DMS153 treated with DMSO at 0.1 percent for 48 hours (cell line): ENCODE data around the gene SRL.

Source experiments
- DNase-seq: peaks from one replicate; lab custom pipeline; 2025; ENCODE audit not compliant: unreplicated experiment; lab: John Stamatoyannopoulos, UW

Gene SRL

DNA sequence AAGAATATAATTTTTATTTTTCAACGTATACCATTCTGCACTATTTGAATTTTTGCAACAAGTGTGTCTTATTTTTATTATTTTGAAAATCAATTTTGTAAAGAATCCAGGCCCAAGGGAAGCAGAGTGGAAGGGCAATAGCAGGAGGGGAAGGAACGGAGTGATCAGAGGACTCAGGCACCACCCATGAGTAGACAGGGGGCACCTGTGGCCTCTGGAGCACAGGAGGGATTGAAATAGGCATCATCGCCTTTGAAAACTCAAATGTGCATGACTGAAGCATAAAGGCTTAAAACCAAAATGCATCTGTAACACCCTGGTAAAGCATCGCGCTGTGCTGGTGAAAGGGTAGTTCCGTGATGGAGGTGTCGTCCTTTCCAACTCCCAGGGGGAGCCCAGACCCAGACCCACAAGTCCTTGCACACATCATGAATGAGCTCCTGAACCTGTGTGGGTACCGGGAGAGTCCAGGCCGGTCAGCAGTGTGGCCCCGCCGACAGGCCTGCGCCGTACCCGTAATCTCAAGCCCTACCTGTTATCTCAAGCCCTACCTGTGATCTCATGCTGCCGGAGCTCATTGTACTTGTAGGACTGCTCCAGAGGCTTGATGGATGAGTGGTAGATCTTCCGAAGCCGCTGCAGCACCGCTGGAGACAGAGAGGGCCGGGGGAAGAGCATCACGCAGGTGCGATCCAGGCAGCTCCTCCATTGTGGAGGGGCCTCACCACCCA, 39.1 kb downstream of the SRL start:
- DNase-seq = no peak

DNA sequence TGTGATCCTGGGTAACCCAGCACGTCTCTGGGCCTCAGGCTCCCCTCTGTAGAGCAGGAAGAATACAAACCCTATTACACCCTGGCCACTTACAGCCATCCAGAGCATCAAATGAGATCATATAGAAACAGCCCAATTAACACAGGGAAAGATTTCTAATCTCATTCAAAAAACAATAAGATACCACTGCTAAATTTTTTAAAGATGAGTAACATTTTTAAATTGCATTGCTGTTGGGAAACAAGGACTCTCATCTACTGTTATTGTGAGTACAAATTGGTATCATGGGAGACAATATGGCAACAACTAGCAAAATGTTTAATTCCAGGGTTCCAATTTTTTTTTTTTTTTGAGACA, 41.1 kb downstream of the SRL start:
- no peak for DNase-seq

DNA sequence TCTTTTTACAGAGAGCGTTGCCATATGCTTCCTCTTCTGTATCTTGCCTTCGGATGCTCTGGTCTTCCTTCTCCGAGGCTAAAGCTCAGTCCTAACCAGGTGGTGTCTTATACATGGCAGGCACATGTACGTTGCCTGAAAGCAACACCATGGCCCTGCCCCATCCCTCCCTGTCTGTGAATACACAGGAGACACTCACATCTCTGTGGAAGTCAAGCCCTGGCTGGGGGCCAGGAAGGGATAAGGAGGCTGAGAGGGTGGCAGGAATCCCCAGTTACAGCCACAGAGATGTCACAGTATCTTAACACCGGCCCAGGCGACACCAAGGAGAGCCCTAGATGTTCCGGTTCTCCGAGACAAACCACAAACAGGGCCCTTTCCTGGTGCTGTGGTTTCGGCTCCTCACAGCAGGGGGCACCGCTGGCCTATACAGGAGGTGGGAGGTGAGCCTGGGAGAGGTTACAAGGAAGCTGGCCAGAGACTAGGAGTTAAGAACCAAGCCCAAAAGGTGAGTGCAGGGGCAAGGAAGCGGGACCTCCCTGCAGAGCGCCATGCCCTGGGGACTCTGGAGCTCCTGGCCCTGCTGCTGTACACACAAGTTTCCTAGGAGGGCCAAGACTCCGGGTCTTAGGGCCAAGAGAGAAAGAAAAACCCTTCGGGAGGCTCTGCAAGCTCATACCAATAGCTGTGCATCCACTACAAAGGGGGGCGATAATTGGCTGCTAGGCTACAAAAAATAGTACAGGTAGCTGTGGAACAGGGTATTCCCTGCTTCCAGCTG, 41.7 kb downstream of the SRL start:
- peak; percentile 31 for DNase-seq

DNA sequence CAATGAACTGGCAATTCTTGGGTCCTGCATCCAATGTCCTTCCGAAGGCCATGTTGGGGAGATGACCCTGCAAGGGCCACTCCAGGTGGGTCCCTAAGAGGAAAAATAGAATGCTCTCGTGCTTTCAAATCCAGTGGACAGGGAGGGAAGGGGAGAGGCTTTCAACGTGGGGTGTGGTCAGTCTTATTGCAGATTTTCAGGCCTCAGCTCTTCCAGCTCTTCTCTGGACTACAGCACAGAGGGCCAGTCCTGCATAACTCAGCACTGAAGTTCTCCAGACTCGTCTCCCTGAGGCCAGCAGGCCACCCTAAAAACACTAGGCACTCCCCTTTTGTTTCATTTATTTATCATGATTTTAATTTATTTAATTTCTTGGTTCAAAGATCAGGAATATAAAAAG, 43.1 kb downstream of the SRL start:
- DNase-seq = no peak

DNA sequence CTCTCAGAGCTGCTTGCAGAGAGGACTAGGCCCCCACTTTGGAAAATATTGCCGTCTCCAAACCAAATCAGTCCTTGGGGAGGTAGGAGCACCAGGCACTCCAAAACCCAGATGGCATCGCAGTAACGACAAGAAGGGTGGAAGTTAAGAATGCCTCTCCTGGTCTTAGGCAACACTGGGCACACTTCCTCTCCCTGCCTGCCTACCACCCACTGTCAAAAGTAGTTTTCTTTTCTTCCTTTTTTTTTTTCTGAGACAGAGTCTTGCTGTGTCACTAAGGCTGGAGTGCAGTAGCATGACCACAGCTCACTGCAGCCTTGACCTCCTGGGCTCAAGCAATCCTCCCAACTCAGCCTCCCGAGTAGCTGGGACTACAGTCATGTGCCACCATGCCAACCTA, 47.2 kb downstream of the SRL start:
- no peak for DNase-seq

DNA sequence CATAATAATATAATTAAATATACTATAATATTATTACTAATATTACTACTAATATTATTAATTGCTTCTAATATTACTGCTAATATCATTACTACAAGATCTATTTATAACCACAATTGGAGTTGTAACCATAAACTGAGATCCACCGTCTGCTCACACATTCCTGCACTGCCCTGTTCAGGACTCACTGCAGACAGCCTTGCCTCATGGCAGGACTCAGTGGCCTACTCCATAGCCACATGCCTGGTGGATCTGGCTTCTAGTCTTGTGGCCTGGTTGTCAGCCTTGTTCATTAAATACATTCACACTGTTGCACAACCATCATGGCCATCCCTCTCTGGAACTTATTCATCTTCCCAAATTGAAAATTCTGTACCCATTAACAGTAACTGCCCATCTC, 48.0 kb downstream of the SRL start:
- no peak for DNase-seq

DNA sequence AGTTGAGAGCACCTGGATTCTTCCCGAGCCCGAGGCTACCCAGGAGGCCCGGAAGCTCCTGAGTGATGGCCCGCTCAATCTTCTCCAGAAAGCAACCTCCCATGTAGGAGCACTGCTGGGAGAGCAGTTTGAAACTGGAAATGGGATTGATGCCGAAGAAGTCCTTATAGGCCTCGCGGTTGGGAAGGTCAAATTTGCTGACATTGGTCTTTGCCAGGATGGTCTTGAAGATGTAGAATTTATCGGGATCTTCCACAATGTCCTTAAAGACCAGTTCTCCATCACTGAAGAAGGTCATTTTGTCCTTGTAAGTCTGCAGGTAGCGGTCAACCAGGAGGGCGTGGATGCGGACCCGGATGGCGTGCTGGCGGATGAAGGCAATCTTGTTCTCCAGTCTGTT, 49.7 kb downstream of the SRL start:
- DNase-seq = no peak

DNA sequence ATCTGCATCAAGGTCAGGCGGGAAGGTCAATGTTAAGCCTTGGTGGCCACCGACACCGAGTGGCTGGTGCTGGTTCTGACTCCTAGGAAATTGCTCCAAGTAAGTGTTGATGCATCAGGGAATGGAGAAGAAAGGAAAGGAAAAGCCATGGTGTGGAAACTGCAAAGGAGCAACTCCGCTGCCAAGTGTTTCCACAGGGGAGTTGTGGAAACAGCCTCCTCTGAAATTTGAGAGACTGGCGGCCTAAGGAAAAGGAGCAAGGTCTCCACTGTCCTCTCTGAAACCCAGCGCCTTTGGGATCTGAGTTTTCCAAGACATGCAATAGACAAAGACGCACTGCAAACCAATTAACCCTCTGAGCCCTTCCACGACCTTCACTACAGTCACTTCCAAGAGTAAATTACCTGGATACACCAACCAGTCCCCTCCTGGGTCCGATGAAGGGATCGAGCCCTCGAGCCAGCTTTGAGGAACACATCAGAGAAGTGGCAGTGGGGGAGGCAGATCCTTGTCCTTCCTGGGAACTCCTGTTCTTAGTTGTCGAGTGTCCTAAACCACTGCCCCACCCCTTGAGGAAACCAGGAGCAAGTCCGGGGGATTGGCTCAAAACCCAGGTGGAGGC, 51.1 kb downstream of the SRL start:
- no peak for DNase-seq

DNA sequence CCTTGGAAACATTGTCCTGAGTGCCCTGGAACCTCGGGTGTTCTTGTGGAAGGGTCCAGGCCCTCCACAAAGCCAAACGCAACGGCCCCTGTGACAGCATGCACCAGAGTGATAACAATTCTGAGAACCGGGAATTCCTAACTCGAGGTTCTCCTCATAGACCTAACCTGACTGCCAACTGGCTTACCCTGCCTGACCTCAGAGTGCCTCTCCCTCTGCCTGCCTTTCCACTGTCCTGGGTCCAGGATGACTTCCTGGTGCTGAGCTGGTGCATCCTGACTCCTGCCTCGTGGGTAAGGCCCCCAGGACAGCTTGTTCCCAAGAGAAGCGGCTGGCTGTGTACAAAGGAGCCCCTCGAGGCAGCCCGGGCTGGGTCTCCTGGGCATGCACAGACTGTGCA, 51.8 kb downstream of the SRL start:
- DNase-seq = no peak

DNA sequence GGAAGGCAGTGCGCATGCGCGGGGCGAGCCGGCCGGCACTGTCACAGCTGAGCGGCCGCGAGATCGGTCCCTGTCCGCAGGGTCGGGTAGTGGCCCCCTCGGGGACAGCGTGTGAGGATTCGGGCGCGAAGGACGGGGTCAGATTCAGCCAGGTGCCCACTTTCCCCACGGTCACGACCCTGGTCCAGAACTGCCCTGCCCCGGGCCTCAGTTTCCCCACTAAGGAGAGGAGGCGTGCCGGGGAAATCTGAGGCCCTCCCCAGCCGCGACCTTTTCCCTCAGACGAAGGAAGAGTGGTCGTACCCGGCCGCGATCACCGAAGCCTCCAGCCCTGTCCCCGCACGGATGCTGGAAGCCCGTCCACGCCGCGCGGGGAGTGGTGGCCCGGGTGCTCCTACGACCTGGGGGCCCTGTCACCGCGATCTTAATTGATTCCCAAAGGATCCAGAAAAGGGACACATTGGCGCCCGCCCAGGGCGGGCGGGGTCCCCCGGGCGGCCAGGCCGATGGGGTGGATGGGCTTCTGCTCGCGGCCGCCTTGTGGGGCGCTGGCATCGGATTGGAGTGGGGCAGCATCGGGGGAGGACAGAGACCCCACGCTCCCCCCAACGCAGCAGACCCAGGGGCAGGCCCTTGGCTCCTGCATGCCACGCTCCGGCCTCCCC, 57.7 kb downstream of the SRL start:
- no peak for DNase-seq

DNA sequence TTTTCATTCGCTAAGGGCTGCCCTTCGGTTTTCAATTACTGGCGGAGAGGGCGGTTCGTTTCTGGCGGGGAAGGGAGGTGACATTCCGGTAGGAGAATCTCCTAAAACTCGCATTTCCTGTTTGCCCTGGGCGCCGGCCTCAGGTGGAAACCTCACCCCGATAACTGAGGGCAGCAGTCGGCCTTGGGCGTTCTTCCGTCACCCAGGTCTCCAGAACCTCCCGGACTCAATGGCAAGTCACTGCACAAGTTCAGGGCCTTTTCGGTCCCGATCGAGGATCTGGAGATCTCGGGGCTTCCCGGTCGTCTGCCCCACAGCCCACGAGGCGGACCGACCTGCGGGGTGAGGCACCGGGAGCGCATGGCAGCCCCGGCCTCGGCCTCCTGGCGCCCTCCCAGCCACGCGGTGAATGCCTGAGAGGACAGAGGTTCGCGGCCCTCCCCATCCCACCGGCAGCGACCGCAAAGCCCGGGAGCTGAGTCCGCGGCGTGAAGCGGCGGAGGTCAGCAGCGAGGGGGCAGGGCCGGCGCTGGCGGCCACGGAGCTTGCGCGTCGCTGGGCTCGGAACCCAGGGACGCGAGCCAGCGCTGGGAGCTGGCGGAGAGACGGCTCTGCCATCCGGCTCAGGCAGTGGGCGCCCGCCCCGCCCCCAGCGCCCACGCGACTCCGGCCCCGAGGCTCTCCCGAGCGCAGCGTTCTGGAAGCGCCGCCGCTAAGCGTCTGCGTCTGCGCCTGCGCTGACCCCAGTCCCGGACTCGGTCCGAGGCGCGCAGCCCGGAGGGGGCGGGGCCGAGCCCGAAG, 58.4 kb downstream of the SRL start:
- DNase-seq = peak; percentile 88

DNA sequence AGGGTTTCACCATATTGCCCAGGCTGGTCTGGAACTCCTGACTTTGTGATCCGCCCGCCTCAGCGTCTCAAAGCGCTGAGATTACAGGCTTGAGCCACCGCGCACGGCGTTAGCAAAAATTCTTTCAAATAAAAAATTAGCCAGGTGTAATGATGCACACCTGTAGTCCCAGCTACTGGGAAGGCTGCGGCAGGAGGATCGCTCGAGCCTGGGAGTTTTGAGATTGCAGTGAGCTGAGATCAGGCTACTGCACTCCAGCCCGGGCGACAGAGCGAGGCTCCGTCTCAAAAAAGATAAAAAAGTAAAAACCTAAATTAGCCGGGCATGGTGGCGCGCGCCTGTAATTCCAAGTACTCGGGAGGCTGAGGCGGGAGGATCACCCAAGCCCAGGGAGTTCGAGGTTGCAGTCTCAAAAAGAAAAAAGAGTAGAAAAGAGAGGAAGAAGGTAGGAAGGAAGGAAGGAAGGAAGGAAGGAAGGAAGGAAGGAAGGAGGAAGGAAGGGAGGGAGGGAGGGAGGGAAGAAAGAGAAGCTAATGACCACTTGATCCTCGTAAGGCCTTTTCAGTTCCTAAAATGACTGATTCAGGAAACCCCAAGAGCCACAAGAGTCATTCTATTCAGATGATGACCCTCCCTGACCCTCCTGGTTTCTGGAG, 59.2 kb downstream of the SRL start:
- no peak for DNase-seq

DNA sequence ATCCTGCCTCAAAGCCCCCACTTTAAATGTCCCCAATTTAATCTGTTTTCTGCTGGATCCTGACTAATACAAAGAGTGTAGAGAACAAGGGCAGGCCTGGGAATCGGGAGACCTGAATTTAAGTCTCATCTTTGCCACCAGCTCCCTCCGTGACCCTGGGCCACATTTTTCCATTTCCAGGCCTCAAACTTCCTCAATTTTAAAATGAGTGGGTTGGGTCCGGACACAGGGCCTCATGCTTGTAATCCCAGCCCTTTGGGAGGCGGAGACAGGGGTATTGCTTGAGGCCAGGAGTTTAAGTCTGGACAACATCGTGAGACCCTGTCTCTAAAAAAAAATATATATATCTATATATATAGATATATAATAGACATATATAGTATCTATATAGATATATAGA, 61.4 kb downstream of the SRL start:
- no peak for DNase-seq

DNA sequence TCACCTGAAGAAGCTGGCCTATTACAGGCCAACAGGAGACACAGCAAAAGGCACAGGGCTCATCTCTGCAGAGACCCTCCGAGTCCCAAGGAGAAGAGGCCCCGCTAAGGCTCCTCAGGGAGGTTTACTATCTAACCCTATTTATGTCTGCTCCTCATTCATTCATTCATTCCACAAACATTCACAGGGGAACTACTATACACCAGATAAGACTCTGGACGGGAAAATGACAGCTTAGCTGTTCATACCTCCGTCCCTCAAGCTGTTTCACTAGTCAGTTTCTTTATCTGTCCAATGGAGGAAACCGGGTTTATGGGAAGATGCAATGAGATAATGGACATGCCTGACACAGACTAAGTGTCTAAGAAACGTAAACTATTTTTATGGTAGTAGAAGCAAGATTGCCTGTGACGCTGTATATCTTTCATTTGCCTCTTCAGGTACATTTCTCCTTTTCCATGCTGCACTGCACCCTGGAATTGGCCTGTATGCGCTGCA, 62.1 kb downstream of the SRL start:
- DNase-seq = no peak

DNA sequence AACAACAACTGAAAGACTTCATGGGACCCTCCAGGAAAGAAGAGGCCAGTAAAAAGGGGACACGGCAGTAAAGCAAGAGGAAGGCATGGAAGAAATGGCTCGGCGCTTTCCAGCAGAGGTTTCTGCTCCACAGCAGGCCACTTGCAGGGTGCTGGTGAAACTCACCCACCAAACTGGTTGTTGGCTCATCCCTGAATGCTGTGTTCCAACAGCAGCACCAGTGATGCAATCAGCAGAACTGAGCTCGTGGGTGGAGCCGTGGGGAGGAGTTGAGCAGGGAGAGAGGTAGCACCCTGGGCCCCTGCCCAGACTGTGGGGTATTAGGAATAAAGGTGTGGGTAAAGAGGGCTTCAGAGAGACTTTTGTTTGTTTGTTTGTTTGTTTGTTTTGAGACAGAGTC, 62.9 kb downstream of the SRL start:
- no peak for DNase-seq

DNA sequence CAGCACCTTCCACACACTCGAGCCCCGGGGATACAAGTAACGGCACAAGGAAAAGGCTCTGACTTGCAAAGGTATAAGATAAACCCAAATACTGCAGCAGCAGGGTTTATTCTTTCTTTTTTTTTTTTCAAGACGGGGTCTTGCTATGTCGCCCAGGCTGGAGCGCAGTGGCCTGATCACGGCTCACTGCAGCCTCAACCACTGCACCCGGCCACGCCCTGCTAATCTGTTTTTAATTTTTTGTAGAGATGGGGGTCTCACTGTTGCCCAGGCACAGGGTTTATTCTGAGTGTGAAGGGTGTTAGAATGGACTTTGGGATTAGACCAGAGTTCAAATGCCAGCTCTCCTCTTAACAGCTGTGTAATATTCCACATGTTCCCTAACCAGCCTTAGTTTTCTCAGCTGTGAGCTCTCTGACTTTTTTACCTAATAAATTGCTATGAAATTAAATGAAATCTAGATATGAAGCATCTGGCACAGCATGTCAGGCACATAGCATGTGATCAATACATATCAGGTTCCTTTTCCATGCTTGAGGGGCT, 63.3 kb downstream of the SRL start:
- no peak for DNase-seq

DNA sequence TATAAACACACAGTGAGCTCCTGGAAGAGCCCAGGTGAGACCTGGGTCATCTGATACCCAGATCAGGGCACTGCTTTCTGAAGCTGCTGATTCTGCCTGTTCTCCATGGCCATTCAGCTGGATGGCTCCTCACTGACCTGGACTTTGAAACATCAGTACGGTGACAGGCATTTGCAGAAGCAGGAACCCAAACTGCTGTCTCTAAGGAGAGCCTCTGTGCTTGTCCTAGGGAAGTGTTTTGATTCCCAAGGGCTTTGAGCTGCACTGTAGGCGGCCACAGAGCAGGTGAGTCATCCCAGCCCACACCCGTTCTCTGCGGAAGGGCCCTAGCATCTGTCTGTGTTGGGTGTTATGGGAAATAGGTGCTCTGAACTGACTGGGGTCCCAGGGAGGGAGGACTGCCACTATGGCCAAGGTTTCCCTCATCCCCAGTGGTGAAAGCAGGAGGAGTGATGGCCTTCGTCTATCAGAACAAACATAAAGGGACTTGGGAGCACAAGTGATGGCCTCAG, 64.9 kb downstream of the SRL start:
- no peak for DNase-seq

DNA sequence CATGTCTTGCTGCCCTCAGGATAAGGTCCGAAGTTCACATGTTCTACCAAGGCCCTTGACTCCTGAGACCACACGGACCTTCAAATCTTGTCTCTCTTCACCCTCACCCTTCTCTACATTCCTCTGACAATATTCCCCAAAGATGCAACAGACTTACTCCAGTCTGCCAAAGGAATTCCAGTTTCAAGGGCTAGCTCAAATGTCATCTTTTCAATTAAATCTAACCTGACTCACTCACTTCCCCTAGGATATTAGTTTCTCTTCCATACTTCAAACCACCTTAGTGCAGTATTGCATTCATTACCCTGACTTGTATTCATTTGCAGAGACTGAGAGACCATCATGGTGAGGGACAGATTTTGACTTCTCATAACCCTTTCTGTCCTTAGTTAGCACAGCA, 66.0 kb downstream of the SRL start:
- no peak for DNase-seq

DNA sequence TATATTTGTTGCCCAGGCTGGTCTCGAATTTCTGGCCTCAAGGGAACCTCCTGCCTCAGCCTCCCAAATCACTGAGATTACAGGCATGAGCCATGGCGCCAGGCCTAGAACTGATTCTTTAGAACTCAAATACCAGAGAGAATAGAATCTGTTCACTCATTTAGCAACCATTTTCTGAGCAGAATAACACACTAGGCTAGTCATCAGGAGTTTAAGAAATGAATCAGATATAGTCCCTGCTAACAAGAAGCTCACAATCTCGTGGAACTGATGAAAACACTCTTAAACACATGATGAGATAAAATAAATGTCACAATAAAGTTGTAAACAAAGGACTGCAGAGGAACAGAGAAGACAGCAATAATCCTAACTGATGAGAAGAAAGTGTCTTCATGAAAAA, 69.8 kb downstream of the SRL start:
- no peak for DNase-seq

DNA sequence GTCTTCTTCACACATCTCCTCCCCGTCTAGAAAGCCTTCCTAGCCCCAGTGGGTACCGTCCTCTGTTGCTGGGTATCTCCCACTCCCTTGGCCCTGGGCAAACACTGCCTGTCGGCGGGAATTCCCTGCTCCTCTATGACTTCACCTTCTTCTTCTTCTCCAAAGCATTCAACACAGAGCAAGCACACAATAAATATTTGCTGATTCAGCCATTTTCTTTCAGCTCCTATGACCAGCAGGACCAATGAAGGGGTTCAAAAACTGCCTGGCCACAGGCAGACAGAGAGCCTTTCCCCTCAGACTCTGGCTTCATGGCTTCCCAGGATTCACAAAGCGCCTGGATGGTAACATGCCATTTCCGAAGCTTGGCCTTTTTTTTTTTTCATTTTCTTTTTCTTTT, 72.5 kb downstream of the SRL start:
- DNase-seq = no peak
